ENCODE results near the gene UBR3. TPM values are rescaled to one million over a fixed set of nuclear protein-coding genes. Genes with fewer than 3 reads are reported as not detected.

UBR3 gene
- total and polyA plus RNA-seq, 2 experiments from 2014 or later: 10.7 to 28.0 TPM

DNA sequence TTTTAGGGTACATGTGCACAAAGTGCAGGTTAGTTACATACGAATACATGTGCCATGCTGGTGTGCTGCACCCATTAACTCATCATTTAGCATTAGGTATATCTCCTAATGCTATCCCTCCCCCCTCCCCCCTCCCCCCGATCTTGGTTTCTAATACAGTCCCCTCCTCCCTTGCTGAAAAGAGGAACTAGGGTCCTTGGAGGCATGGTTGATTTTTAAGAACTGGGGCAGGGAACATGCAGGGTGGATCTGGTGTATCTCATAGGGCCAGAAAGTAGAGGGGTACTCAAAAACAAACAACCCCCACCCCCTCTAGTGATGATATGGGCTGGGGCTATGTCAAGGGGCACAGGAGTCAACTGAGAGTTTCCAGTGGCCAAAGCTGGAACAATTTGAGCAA is 153.4 kb downstream of the UBR3 start:
- Mint-ChIP-seq H3K27ac (no peak overlapping the region), H3K27me3 (ENCODE audit: insufficient read depth, low read depth, poor library complexity) (peaks cover 2% of the 10 kb centered on the region), H3K4me1 (peaks cover 3% of the 10 kb centered on the region; the same call in 2 of the 3 replicates), H3K4me3 (no peak overlapping the region), H3K36me3 (ENCODE audit: low read depth) (peaks cover 23% of the 10 kb centered on the region), H3K9me3 (peaks cover 15% of the 10 kb centered on the region)
- no peak overlapping the region for H2AFZ ChIP-seq
- H3K27me3 ChIP-seq (ENCODE audit: insufficient read depth): no peaks in the 10 kb centered on the region
- H3K4me2 ChIP-seq: no peak overlapping the region
- no peaks in the 10 kb centered on the region for H4K20me1 ChIP-seq (replicated peaks; ENCODE audit: insufficient read depth)
- H3K79me2 ChIP-seq (replicated peaks; ENCODE audit: insufficient read depth): no peaks in the 10 kb centered on the region
- peaks cover 4% of the 10 kb centered on the region; the same call in 1 of the 2 replicates for H3K9me2 ChIP-seq (ENCODE audit: insufficient read depth)
- ATAC-seq (no peak), DNase-seq (ENCODE audit: low spot score) (no peak)
- no peak overlapping the region for H3K4me3 ChIP-seq
- H3F3A ChIP-seq (replicated peaks; ENCODE audit: low read depth): no peaks in the 10 kb centered on the region
- peaks cover 6% of the 10 kb centered on the region for H3K36me3 ChIP-seq (ENCODE audit: insufficient read depth)
- H3K27ac ChIP-seq (ENCODE audit: low read depth): no peak overlapping the region
- no peaks in the 10 kb centered on the region for H3K4me1 ChIP-seq (ENCODE audit: insufficient read depth)
- TF ChIP-seq ZNF331 (CRISPR knock-in tag; IDR thresholded peaks at IDR 0.05; ENCODE audit: low read depth) (no peak), JUNB (IDR thresholded peaks at IDR 0.05; ENCODE audit: unreplicated experiment) (no peak), ZNF114 (CRISPR knock-in tag; IDR thresholded peaks at IDR 0.05) (no peak), EZH2phosphoT487 (IDR thresholded peaks at IDR 0.05; ENCODE audit: unreplicated experiment) (no peak), POLR2AphosphoS5 (IDR thresholded peaks at IDR 0.05; ENCODE audit: low read depth) (no peak), CREB1 (CRISPR knock-in tag; IDR thresholded peaks at IDR 0.05; ENCODE audit: low read depth) (no peak), CTCF (conservative IDR thresholded peaks at IDR 0.05; ENCODE audit: low read depth in 2 of 2) (no peak), EZH2 (IDR thresholded peaks at IDR 0.05; ENCODE audit: low read depth, unreplicated experiment) (no peak), STAT1 (IDR thresholded peaks at IDR 0.05; ENCODE audit: unreplicated experiment) (no peak), NANOG (IDR thresholded peaks at IDR 0.05; ENCODE audit: borderline replicate concordance) (no peak), ETS1 (IDR thresholded peaks at IDR 0.05) (no peak)
- TF ChIP-seq, protein P1, sequence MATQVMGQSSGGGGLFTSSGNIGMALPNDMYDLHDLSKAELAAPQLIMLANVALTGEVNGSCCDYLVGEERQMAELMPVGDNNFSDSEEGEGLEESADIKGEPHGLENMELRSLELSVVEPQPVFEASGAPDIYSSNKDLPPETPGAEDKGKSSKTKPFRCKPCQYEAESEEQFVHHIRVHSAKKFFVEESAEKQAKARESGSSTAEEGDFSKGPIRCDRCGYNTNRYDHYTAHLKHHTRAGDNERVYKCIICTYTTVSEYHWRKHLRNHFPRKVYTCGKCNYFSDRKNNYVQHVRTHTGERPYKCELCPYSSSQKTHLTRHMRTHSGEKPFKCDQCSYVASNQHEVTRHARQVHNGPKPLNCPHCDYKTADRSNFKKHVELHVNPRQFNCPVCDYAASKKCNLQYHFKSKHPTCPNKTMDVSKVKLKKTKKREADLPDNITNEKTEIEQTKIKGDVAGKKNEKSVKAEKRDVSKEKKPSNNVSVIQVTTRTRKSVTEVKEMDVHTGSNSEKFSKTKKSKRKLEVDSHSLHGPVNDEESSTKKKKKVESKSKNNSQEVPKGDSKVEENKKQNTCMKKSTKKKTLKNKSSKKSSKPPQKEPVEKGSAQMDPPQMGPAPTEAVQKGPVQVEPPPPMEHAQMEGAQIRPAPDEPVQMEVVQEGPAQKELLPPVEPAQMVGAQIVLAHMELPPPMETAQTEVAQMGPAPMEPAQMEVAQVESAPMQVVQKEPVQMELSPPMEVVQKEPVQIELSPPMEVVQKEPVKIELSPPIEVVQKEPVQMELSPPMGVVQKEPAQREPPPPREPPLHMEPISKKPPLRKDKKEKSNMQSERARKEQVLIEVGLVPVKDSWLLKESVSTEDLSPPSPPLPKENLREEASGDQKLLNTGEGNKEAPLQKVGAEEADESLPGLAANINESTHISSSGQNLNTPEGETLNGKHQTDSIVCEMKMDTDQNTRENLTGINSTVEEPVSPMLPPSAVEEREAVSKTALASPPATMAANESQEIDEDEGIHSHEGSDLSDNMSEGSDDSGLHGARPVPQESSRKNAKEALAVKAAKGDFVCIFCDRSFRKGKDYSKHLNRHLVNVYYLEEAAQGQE (IDR thresholded peaks at IDR 0.05; ENCODE audit: unreplicated experiment): no peak
- TF ChIP-seq, protein P2, sequence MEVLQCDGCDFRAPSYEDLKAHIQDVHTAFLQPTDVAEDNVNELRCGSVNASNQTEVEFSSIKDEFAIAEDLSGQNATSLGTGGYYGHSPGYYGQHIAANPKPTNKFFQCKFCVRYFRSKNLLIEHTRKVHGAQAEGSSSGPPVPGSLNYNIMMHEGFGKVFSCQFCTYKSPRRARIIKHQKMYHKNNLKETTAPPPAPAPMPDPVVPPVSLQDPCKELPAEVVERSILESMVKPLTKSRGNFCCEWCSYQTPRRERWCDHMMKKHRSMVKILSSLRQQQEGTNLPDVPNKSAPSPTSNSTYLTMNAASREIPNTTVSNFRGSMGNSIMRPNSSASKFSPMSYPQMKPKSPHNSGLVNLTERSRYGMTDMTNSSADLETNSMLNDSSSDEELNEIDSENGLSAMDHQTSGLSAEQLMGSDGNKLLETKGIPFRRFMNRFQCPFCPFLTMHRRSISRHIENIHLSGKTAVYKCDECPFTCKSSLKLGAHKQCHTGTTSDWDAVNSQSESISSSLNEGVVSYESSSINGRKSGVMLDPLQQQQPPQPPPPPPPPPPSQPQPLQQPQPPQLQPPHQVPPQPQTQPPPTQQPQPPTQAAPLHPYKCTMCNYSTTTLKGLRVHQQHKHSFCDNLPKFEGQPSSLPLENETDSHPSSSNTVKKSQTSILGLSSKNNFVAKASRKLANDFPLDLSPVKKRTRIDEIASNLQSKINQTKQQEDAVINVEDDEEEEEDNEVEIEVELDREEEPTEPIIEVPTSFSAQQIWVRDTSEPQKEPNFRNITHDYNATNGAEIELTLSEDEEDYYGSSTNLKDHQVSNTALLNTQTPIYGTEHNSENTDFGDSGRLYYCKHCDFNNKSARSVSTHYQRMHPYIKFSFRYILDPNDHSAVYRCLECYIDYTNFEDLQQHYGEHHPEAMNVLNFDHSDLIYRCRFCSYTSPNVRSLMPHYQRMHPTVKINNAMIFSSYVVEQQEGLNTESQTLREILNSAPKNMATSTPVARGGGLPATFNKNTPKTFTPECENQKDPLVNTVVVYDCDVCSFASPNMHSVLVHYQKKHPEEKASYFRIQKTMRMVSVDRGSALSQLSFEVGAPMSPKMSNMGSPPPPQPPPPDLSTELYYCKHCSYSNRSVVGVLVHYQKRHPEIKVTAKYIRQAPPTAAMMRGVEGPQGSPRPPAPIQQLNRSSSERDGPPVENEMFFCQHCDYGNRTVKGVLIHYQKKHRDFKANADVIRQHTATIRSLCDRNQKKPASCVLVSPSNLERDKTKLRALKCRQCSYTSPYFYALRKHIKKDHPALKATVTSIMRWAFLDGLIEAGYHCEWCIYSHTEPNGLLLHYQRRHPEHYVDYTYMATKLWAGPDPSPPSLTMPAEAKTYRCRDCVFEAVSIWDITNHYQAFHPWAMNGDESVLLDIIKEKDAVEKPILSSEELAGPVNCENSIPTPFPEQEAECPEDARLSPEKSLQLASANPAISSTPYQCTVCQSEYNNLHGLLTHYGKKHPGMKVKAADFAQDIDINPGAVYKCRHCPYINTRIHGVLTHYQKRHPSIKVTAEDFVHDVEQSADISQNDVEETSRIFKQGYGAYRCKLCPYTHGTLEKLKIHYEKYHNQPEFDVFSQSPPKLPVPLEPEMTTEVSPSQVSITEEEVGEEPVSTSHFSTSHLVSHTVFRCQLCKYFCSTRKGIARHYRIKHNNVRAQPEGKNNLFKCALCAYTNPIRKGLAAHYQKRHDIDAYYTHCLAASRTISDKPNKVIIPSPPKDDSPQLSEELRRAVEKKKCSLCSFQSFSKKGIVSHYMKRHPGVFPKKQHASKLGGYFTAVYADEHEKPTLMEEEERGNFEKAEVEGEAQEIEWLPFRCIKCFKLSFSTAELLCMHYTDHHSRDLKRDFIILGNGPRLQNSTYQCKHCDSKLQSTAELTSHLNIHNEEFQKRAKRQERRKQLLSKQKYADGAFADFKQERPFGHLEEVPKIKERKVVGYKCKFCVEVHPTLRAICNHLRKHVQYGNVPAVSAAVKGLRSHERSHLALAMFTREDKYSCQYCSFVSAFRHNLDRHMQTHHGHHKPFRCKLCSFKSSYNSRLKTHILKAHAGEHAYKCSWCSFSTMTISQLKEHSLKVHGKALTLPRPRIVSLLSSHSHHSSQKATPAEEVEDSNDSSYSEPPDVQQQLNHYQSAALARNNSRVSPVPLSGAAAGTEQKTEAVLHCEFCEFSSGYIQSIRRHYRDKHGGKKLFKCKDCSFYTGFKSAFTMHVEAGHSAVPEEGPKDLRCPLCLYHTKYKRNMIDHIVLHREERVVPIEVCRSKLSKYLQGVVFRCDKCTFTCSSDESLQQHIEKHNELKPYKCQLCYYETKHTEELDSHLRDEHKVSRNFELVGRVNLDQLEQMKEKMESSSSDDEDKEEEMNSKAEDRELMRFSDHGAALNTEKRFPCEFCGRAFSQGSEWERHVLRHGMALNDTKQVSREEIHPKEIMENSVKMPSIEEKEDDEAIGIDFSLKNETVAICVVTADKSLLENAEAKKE (CRISPR knock-in tag; IDR thresholded peaks at IDR 0.05): no peak

Data from GM23338 (cell line).